GM19452 (cell line): ENCODE measurements around the gene MRAS.
"Not testable (repeated sequence)": the region's sequence is repeated elsewhere in the genome, so short reads cannot be mapped to it uniquely, and the experiment has no call there.

Experiments used
- ATAC-seq: cut with Tn5 transposase; IDR thresholded peaks from one replicate; pipeline ENCODE4 v1.9.1; 2021; ENCODE audit not compliant: unreplicated experiment

MRAS gene

DNA sequence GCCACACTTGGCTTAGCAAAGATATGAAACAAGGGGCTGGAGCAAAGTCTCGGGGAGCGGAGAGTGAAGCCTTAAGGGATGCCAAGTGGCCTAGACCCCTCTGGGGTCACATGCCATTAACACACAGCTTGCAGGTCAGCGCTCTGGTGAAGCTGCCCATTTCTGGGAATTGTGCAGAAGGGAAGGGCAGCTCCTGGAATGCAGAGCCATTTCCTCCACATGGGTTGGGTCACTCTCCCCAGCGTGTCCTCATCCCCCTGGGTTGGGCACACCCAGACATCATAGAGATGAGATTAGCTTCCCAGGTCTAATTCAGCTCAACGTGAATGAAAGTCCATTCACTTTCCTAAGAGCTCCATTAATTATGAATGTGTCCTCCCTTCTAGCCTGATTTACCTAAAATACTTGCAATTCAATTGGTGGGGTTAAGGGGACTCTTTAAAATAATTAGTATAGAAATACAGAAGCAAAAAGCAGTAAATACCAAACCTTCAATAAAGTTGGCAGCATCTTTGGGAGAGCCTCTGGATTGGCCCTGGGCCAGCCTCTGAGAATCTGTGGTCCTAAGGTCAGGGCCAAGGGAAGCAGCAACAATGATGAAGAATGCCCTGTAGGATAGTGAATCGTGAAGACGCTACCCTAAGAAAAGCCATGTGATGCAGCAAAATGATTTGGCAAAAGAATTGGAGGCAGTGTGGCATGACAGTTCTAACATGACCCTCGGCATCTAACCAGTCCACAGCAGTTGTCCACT, 17.8 kb downstream of the MRAS start:
- no peak for ATAC-seq

DNA sequence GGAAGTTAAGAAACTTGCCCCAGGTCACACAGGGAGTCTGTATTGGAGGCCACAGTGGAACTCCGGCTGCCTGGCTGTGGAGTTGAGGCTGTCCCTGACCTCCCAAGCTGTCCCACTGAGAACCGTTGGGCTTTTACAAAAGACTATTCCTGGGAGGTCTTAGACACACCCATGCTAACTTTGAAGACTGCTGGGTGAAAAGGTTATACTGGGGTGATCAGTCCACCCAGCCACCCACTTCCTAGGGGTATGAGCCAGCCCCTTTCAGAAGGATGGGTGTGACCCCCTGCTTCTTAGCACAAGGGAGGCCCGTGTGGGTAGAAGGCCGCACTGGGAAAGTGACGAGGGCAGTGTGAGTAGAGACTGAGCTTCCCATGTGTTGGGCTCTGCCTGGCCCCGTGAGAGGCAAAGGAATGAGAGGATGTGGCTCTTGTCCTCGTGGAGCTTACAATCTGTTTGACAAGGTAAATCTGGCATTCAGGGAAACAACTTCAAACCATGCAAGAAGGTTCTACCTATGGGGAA, 19.0 kb downstream of the MRAS start:
- ATAC-seq, result no peak

DNA sequence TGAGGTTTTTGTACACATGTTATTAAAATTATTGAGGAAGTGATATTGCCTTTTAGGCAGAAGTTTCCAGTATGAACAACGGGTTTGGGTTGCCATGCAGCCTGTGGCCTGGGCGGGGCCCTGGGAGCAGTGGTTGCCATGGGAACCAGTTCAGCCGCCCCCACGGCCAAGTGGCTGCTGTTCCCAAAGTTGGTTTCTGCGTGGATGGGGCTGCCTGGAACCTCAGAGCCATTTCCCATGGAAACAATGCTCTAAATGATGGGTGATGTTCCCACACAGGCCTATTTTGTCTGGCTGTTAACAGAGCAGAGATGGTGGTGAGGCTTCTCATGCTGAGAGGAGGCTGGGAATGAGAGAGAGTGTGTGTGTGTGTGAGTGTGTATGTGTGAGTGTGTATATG, 19.5 kb downstream of the MRAS start:
- ATAC-seq, result no peak

DNA sequence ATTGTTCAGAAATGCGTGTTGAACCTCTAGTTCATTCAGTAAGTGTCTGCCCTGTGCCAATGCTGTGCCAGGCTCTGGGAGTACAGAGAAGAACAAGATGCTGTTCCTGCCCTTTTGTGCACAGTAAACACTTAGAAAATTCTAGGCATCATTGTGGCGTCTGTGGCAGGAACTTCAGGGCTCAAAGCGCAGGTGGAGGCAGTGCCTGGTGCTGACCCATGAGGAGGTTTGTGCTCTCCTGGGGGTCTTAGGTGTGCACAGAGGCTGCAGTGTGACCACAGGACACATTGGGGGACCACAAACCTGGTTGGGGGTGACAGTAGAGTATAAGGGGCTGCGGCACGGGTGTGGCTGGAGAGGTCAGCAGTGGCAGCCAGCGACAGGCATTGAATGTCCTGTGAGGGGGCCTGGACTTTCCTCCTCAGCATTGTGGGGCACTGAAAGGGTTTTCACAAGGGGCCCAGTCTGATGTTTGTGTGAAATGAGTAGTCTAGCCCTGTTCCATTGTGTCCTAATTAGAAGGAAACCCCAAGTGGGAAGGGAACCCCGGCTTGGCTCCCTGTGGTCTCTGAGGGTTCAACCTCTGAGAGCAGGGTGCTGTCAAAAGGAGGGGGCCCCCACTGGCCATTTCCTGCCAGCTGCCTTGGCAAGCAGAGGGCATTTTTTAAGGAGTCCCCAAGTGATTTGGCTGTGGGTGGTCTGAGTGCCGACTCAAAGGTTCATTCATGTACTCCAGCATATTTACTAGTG, 20.9 kb downstream of the MRAS start:
- no peak for ATAC-seq

DNA sequence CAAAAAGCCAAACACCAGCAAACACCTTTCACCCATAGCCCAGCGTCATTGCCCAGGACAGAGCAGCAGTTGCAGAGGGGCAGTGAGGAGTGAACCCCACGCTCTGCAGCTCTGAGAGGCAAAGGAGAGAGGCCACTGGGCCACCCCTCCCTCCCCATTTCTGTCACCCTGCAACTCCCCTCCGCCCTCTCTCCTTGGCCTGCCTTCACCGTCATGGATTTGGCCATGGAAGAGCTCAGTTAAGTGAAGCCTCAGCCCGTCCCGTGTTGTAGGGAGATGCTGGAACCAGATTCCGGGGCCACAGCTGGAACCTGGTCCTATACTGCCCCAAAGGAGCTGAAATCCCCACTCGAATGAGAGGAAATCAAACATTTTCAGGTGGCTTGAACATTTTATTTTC, 21.9 kb downstream of the MRAS start:
- no peak for ATAC-seq

DNA sequence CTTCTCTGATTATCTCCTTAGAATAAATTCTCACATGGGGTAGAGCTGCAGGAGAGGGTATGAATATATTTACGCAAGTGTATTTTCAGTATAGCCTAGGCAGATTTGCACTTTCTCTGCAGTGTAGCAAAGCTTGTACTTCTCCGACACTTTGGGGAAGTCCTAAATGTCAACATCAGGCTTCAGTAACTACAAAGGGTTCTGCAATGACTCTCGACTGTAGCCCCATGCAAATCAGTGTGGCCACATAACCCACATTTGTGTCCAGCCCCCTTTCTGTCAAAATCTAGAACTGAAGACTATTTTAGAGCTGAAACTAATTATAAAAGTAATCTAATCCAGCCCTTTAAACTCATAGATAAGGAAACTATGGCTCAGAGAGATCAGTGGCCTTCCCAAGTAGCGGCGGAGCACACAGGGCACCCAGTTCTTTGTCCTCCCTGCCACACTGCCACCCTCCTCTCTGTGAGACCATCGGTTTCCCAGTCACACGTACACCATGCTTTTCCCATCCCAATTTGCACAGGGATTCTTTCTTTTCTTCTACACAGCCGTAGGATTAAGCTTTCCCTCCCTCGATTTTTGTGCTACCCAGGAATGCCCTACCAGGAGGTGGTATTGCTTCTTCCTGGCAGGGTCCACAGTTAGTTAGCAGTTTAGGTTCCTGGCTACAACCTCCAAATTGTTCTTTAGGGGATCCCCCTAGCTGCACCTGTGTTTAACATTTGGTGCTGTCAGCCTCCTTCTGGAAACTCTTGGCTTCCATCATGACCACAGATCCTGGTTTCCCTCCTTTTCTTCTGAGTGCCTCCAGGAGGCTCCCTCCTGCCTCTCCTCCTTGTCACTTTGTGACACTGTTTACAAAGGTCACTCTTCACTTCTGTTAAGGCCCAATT, 22.9 kb downstream of the MRAS start:
- ATAC-seq, result peak; percentile 99

DNA sequence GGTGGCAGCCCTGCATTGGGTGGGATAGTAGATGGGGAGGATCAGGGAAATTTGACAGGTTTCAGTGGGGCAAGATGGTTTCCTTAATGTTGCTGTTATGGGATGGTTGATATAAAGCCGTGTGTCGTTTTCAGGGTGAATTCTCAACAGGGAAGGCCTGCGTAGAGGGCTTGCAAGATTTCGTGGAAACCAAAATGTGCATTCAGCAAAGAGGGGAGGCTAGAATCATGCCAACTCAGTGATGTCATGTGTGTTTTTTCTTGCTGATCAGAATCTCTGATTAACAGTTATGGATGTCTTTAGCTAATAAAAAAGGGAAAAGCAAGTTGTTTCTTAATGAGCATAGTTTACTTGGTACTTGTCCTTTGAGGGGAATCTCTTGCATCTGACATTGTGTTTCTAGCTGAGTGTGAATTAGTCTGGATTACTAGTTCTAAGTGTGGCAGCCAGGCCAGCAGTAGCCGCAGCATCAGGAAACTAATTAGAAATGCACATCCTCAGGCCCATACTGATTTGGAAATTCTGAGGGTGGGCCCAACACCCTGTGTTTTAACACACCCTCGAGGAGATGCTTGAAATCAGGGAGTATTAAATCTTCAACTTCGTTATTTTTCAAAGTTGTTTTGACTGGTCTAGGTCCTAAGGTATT, 24.8 kb downstream of the MRAS start:
- no peak for ATAC-seq

DNA sequence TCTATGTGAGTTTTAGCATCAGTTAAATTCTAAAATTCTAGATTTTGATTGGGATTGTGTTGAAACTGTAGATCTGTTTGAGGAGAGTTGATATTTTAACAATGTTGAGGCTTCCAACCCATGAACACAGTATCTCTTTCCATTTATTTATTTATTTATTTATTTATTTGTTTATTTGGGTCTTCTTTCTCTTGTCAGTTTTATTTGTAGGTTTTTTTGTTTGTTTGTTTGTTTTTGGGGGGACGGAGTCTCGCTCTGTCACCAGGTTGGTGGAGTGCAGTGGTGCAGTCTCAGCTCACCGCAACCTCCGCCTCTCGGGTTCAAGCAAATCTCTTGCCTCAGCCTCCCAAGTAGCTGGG, 25.3 kb downstream of the MRAS start:
- no peak for ATAC-seq

DNA sequence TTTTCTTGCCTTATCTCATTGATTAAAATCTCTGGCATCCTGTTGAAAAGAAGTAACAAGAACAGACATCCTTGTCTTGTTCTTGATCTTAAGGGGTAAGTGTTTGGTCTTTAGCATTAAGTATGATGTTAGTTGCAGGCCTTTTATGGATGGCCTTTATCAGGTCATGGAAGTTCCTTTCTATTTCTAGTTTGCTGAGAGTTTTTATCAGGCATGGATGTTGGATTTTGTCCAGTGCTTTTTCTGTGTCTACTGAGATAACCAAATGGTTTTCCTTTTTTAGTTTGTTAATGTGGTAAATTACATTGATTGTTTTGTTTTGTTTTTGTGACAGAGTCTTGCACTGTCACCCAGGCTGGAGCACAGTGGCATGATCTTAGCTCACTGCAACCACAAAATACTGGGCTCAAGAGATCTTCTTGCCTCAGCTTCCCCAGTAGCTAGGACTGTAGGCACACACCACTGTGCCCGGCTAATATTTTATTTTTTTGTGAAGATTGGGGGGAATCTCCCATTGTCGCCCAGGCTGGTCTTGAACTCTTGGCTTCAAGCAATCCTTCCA, 26.3 kb downstream of the MRAS start:
- ATAC-seq, result no peak

DNA sequence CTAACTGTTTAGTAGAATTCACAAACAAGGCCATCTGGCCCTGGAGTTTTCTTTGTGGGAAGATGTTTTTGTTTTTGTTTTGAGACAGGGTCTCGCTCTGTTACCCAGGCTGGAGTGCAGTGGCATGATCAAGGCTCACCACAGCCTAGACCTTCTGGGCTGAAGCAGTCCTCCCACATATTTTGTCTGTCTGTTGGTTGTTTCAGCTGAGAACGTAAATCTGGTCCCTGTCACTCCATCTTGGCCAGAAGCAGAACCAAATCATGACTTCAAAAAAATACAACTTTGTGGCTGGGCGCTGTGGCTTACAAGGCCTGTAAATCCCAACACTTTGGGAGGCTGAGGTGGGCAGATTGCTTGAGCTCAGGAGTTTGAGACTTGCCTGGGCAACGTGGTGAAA, 27.1 kb downstream of the MRAS start:
- no peak for ATAC-seq

DNA sequence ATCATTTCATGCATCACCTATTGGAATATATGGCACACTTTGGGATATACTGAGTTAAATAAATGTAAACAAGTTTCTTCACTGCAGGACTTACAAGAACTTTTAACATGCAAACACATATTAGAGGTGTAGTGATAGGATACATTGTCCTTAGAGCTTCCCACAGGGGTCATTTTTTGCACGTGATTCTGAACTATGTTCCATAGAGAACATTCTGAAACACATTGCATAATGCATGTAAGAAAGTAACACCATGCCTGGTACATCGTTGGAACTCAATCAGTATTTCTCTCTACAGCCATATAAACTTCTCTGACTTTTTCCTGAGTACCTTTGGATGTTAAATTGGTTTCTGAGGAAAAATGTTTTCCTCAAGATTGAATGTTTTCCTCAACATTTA, 28.3 kb downstream of the MRAS start:
- no peak for ATAC-seq

DNA sequence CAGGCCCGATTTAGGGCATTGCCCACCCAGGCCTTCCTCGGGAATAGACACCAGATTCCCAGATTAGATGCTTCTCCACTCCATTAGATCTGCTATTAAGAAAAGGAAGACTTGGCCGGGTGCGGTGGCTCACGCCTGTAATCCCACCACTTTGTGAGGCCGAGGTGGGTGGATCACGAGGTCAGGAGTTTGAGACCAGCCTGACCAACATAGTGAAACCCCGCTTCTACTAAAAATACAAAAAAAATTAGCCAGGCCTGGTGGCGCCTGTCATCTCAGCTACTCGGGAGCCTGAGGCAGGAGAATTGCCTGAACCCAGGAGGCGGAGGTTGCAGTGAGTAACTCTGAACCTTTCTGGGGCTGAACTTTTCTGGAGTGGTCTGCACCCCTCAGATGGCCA, 28.8 kb downstream of the MRAS start:
- ATAC-seq, result not testable (repeated sequence)

DNA sequence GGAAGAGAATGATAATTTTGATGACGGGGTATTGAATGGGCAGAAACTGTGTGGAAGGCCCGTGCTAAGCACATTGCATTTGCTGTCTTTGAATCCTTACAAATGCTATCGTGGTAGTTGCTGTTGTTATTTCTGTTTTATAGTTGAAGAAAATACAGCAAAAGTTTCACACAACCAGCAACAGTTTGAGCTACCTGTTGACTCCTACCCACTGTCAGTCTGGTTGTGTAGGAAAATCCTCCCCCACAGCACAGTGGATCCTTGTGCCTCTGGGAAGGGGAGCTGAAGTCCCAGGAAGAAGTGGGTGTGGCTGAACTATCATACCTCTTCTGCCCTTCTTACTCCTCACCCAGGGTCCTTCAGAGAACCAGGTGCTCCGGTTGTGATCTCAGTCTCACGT, 29.4 kb downstream of the MRAS start:
- ATAC-seq, result no peak

DNA sequence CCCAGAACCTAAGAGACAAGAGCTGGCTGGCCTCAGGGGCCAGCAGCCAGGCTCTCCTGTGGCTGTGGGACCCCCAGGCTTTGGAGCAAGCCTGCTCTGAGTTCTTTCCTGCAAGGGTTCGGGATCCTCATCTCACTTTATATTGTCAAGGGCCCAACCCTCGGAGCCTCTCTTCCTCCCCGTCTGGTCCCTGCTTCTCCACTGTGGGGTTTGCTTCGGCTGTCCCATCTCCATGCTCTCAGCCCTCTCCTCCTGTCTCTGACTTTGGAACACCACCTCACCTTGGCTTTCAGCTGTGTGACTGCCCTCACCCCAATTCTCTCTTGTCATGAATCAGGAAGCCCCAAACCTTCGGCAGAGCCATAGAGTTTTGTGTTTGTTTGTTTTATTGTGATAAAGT, 30.0 kb downstream of the MRAS start:
- ATAC-seq, result no peak

DNA sequence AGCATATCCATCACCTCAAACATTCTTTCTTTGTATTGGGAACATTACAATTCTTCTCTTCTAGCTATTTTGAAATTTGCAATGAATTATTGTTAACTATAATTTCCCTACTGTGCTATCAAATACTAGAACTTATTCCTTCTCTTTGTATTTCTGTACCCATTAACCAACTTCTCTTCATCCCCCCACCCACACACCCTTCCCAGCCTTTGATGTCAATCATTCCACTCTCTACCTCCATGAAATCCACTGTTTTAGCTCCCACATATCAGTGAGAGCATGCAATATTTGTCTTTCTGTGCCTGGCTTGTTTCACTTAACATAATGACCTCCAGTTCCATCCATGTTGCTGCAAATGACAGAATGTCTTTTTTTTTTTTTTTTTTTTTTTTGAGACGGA, 30.6 kb downstream of the MRAS start:
- ATAC-seq, result no peak

DNA sequence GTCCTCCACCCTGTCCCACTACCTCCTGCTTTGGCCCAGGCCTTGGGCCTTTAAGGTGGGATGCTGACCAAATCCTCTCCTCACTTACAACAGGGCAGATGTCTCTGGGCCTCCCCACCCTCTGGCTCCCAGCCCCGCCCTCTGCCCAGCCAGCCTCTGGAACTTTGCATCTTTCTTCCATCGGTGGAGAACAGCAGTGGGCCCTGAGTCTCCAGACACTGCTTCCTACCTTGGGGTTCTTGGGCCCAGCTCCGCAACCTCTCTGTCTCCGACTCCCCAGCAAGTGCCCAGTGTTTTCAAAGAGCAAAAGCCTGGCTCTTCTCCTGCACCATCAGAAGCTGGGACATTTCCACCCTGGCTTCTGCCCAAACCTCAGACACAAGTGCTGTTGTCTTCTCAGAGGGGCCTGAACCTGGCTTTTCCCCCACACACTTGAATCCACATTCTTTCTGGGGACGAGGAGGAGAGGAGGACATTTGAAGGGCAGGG, 33.1 kb downstream of the MRAS start:
- ATAC-seq, result no peak

DNA sequence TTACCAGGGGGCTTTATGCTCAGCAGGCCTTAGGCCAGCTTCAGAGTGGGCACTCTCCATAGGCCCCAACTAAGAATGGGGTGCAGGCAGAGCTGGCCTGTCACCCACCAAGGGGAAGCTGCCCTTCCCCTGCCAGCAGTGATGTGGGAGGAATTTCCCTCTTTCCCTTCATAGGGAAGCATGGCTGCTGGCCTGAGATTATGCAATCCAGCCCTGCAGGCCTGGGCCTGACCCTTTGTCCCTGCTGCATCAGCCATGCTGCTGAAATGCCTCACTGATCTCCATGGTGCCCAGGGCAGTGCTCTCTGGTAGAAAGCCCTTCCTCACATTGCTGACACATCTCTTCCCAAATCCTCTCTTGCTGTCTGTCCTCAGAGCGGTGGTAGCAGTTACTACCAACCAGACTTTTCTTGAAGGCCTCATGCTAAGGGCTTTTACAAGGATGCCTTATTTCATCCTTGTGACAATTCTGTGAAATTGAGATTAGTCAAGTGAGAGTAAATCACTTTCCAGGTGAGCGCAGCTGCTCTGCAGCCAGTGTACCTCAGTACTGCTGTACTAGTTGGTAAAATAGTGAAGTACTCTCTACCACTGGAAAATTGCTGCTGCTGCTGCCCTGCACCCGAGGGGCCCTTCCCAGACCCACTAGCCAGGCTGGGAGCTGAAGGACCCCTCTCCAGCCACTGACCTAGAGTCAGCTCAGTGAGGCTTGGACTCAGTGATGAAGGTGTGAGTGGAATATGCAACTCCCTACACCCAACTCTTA, 33.8 kb downstream of the MRAS start:
- ATAC-seq, result no peak

DNA sequence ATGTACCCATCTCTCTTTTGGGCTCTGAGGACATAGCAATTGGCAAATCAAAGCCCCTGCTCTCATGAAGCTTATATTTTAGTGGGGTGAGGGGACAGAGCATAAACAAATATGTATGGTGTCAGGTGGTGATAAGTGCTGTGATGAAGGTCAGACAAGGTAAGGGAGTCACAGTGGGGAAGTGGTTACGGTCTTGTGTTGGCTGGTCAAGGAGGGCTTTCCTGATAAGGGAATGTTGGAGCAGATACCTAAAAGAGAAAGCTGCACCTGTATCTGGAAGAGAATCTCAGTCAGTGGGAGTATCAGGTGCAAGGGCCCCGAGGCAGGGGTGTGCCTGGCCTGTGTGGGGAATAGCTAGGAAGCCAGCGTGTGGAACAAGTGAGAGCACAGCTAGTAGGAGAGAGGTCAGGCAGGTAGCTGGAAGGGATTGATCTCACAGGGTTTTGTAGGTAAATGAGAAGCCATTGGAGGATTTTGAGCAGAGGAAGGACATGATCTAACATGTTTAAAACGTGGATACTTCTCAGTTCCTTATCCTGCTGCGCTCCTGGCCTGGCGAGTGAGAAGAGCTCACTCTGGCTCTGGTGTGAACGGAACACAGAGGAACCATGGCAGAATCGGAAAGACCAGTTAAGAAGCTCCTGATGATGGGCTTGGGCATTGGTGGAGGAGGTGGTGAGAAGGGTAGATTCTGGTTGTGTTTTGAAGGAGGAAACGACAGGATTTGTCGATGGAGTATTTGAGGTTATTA, 35.5 kb downstream of the MRAS start:
- ATAC-seq, result no peak

DNA sequence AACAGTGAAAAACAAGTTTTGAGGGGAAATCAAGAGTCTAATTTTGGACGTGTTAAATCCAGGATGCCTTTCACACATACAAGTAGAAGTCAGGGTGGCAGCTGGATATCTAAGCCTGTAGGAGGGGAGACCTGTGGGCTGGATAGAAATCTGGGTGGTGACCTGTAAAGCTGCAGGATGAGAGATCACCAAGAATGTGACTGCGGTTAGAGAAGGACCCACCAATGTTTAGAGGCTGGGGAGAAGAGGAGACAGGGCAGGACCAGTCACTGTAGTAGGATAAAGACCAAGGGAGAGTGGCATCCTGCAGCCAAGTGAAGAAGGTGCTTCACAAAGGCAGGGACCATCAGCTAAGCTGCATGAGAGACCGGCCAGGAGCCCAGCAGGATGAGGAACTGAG, 36.2 kb downstream of the MRAS start:
- no peak for ATAC-seq
